Right cardiac atrium (tissue), 5 donors: ENCODE data around the gene NXPH4. TPM values are rescaled to one million over a fixed set of nuclear protein-coding genes. Genes with fewer than 3 reads are reported as not detected.

Experiments
- ATAC-seq, 2 donors: fragments of 200-7000 bp; cut with Tn5 transposase; one replicate each; pipeline versions ENCODE4 v1.8.0 to v1.9.1; 2020; ENCODE audit warnings: moderate library complexity in 2 of 2, mild to moderate bottlenecking in 1 of 2
- DNase-seq, 3 donors: peaks; one replicate each; pipeline ENCODE4 v3.0.0-alpha.2; 2020
- H3K27ac ChIP-seq: one replicate; pipeline ENCODE4 v1.5.1; 2013; ENCODE audit warnings: mild to moderate bottlenecking, low read length, control low read depth, moderate library complexity
- H3K27me3 ChIP-seq: one replicate; pipeline ENCODE4 v1.6.1; 2013; ENCODE audit not compliant: control insufficient read depth, insufficient read depth
- H3K4me1 ChIP-seq: one replicate; pipeline ENCODE4 v1.6.1; 2013; ENCODE audit warnings: low read length; ENCODE audit not compliant: control insufficient read depth, insufficient read depth
- H3K4me3 ChIP-seq: one replicate; pipeline ENCODE4 v1.5.1; 2013; ENCODE audit warnings: low read length, control low read depth
- H3K9me3 ChIP-seq: one replicate; pipeline ENCODE4 v1.6.1; 2013; ENCODE audit warnings: low read length; ENCODE audit not compliant: control insufficient read depth
- WGBS: extraction: QIAGEN DNeasy Blood & Tissue Kit; methylation state at CpG from one replicate; pipeline ENCODE4 v1.1.7; 2013; 5-methylcytosine and 5-hydroxymethylcytosine counted together
- intact Hi-C, 4 donors: fragments of 100-400 bp; cut with DNase I; formaldehyde crosslinking; loops; one replicate each; pipeline versions ENCODE4 v1.11.0 to v1.14.0; 2022 to 2023
- polyA plus RNA-seq: library from polyadenylated mRNA; stranded (reverse); fragments of 200-250 nt; gene quantifications from one replicate; pipeline ENCODE4 v1.2.3, GENCODE V29; 2013
- total RNA-seq, 4 donors: library from RNA; stranded (reverse); fragmentation: NEBNext Ultra II Directional; extraction: Animal tissue kit (Norgen Biotek cat#: 25700); gene quantifications; one replicate each; pipeline ENCODE4 v1.2.1, GENCODE V29; 2021
- donor health status: healthy with polysubstance abuse.
- donor health status: DM: no; HTN: yes; CAD: no.
- donor health status: DM: no; HTN: no; CAD: no.
- donor health status: DM: no; HTN: yes; CAD: no; lungs with severe emphysema.
- donor health status: DM: yes; HTN: yes; CAD: no.

The NXPH4 gene
- total and polyA plus RNA-seq, 5 donors, result 0.11 to 1.2 (median 0.34) TPM; not detected in 1

GRCh38 chr12:57183939-57184725 is 32.5 kb upstream of the NXPH4 start:
- DNase-seq, result peak in 1 of 3 donors; percentile 38
- no peaks in the 10 kb centered on the region for H3K27me3 ChIP-seq
- 93% methylated on average over 22 of the region's 22 CpGs for WGBS

GRCh38 chr12:57185403-57185802 is 31.2 kb upstream of the NXPH4 start:
- DNase-seq (no peak), ATAC-seq (no peak)
- Histone ChIP-seq H3K27me3 (no peaks in the 10 kb centered on the region), H3K9me3 (no peaks in the 10 kb centered on the region), H3K27ac (no peak overlapping the region), H3K4me3 (no peak overlapping the region), H3K4me1 (no peaks in the 10 kb centered on the region)
- intact Hi-C loops, result loop anchor here in 1 of 4 donors (10.0 kb wide), 1 partner anchor 121 kb away; no protein-coding TSS in a partner anchor
- WGBS, result 92% methylated on average over 25 of the region's 25 CpGs

More at GRCh38 chr12:57183939-57184725, 32.5 kb upstream of the NXPH4 start:
- Histone ChIP-seq H3K27ac (no peak overlapping the region), H3K4me3 (no peak overlapping the region), H3K4me1 (no peaks in the 10 kb centered on the region), H3K9me3 (no peaks in the 10 kb centered on the region)
- no peak for ATAC-seq
- intact Hi-C loops, result loop anchor here in 3 of 4 donors (2.0 to 10.0 kb wide), 3 partner anchors 59 to 119 kb away; no protein-coding TSS in a partner anchor

DNA sequence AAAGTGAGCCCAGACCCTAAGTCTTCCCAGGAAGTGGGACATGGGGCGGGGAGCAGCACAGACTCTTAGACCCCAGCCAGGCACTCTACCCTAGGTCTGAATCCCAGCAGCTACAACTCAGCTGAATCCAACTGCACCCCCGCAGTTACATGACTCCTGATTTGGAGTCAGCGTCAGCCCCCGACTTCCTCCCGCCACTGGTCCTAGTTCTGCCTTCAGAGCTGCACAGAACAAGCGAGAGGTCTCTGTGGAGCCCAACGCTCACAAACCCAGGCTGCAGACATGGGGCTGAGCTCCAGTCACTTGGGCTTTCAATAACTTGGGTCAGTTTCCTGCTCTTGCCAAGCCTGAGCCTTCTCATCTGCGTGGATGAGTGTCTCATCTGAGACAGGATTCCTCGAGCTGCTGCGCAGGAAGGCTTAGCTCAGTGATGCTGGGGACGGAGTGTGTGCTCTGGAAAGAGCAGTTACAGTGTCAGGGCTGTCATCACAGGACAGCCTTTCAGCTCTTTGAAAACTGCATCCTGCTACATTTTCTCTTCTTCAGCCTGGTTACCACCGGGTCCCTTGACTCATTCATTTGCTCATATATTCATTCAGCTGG is 30.6 kb upstream of the NXPH4 start:
- intact Hi-C loops, result loop anchor here in 1 of 4 donors (10.0 kb wide), 1 partner anchor 121 kb away; no protein-coding TSS in a partner anchor
- H3K4me1 ChIP-seq, result no peaks in the 10 kb centered on the region
- ATAC-seq (no peak), DNase-seq (no peak)
- H3K27ac ChIP-seq, result no peak overlapping the region
- H3K27me3 ChIP-seq, result no peaks in the 10 kb centered on the region
- H3K4me3 ChIP-seq, result no peak overlapping the region
- WGBS, result 86% methylated on average over 12 of the region's 12 CpGs
- H3K9me3 ChIP-seq, result no peaks in the 10 kb centered on the region

DNA sequence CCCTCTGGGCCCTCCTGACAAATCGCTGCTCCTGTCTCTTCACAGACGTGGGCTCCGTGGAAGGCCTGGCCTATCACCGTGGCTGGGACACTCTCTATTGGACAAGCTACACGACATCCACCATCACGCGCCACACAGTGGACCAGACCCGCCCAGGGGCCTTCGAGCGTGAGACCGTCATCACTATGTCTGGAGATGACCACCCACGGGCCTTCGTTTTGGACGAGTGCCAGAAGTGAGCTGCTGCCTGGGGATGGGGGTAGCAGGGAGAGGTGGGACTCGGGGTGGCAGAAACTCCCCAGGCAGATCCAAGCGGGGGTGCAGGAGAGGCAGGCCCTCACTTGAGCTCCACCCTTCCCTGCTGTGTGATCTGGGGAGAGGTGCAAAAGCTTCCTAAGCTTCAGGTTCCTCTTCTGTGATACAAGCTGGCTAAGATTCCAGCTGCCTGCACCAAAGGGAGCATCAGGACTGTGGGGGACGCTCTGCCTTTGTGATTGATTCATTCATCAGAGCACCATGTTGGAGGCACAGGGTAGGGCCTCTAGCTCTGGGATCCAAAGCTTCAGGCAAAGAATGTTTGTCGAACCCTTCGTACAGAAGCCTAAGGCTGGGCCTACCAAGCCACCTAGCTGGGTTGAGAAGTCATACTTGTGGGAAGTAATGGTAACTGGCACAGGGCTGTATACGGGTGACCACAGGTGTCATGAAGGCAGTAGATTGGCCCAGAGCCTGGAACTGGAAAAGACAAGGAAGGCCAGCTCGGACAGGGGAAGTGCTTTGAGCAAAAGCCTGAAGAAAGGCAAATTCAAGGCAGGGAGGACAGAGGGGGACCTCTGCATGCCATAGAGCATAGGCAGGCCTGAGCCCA is 29.1 kb upstream of the NXPH4 start:
- Histone ChIP-seq H3K4me1 (no peaks in the 10 kb centered on the region), H3K9me3 (no peaks in the 10 kb centered on the region), H3K4me3 (no peak overlapping the region), H3K27me3 (no peaks in the 10 kb centered on the region), H3K27ac (no peak overlapping the region)
- 59% methylated on average over 21 of the region's 21 CpGs for WGBS
- ATAC-seq, result no peak
- no peak for DNase-seq
- intact Hi-C loops, result loop anchor here in 1 of 4 donors (10.0 kb wide), 1 partner anchor 123 kb away; no protein-coding TSS in a partner anchor

GRCh38 chr12:57188090-57188425 is 28.5 kb upstream of the NXPH4 start:
- H3K9me3 ChIP-seq, result no peaks in the 10 kb centered on the region
- no peaks in the 10 kb centered on the region for H3K27me3 ChIP-seq
- intact Hi-C loops, result loop anchor here in 1 of 4 donors (10.0 kb wide), 1 partner anchor 123 kb away; no protein-coding TSS in a partner anchor
- H3K4me1 ChIP-seq, result no peaks in the 10 kb centered on the region
- H3K27ac ChIP-seq, result no peak overlapping the region
- no peak overlapping the region for H3K4me3 ChIP-seq
- DNase-seq, result no peak
- no peak for ATAC-seq
- 79% methylated on average over 8 of the region's 8 CpGs for WGBS

GRCh38 chr12:57190037-57190436 is 26.6 kb upstream of the NXPH4 start:
- peak in 1 of 3 donors; percentile 79 for DNase-seq
- 36% methylated on average over 6 of the region's 6 CpGs for WGBS
- ATAC-seq, result peak; percentile 15 to 39

DNA sequence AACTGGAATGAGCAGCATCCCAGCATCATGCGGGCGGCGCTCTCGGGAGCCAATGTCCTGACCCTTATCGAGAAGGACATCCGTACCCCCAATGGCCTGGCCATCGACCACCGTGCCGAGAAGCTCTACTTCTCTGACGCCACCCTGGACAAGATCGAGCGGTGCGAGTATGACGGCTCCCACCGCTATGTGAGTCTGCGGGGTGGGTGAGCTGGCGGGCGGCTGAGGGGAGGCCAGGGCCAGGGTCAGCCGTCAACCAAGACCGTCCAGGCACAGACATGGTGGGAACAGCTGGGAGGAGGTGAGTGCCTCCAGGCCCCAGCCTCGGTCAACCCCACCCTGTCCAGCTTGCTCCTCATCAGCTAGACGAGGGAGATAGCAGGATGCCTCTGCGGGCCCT is 25.8 kb upstream of the NXPH4 start:
- DNase-seq, result no peak
- Histone ChIP-seq H3K4me1 (no peaks in the 10 kb centered on the region), H3K4me3 (no peak overlapping the region), H3K27ac (no peak overlapping the region), H3K9me3 (no peaks in the 10 kb centered on the region), H3K27me3 (no peaks in the 10 kb centered on the region)
- intact Hi-C loops, result no loop called here
- no peak for ATAC-seq
- 92% methylated on average over 23 of the region's 23 CpGs for WGBS

More at GRCh38 chr12:57190037-57190436, 26.6 kb upstream of the NXPH4 start:
- Histone ChIP-seq H3K4me1 (no peaks in the 10 kb centered on the region), H3K27me3 (no peaks in the 10 kb centered on the region), H3K4me3 (no peak overlapping the region), H3K27ac (no peak overlapping the region), H3K9me3 (no peaks in the 10 kb centered on the region)
- intact Hi-C loops, result no loop called here

DNA sequence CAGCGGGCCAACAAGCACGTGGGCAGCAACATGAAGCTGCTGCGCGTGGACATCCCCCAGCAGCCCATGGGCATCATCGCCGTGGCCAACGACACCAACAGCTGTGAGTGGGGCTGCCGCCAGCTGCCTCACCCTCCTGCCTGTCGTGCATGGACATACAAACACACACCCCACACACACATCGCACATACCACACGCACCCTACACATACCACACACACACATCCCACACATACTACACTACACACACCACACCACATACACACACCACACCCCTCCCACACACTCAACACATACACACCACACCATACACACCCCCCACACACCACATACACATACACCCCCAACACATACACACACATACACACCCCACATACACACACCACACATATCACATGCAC is 25.2 kb upstream of the NXPH4 start:
- intact Hi-C loops, result no loop called here
- Histone ChIP-seq H3K9me3 (no peaks in the 10 kb centered on the region), H3K4me3 (no peak overlapping the region), H3K27me3 (no peaks in the 10 kb centered on the region), H3K4me1 (no peaks in the 10 kb centered on the region), H3K27ac (no peak overlapping the region)
- no peak for DNase-seq
- 84% methylated on average over 11 of the region's 11 CpGs for WGBS
- ATAC-seq, result no peak

- Histone ChIP-seq H3K9me3 (no peaks in the 10 kb centered on the region), H3K4me3 (no peak overlapping the region), H3K27me3 (no peaks in the 10 kb centered on the region), H3K4me1 (no peaks in the 10 kb centered on the region), H3K27ac (no peak overlapping the region)
- intact Hi-C loops, result no loop called here
- WGBS, result 84% methylated on average over 16 of the region's 16 CpGs
- DNase-seq, result peak in 1 of 3 donors; percentile 46
- no peak for ATAC-seq
Observed at GRCh38 chr12:57192920-57193319, 23.7 kb upstream of the NXPH4 start.

DNA sequence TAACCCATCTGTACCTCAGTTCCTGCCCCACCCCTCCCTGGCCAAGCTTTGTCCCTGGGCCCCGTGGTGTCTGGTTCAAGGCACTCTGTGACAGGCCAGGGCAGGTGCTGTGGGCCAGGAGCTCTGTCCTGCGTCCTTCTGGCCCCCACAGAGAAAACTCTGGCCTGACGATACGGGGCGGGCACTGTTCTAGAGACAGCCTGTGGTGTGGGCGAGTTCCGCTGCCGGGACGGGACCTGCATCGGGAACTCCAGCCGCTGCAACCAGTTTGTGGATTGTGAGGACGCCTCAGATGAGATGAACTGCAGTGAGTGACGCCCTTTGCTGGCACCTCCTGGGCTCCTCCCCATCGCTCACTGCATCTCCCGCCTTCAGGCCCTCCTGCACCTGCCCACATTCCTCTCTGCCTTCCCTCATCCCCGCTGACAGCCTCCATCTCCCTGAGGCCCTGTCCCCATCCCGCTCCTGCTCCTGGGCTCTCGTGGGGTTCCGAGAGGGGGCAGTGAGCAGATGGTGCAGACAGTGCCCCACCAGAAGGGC is 22.8 kb upstream of the NXPH4 start:
- Histone ChIP-seq H3K4me1 (no peaks in the 10 kb centered on the region), H3K27ac (no peak overlapping the region), H3K9me3 (no peaks in the 10 kb centered on the region), H3K27me3 (no peaks in the 10 kb centered on the region), H3K4me3 (no peak overlapping the region)
- WGBS, result 91% methylated on average over 19 of the region's 19 CpGs
- DNase-seq (peak in 1 of 3 donors; percentile 38), ATAC-seq (no peak)
- intact Hi-C loops, result no loop called here
